ENCODE measurements around the gene ASPG.

GRCh38 chr14:104134061-104134965 lies 48.8 kb downstream of the ASPG start:
- TF ChIP-seq CTCF (conservative IDR thresholded peaks at IDR 0.05) (no peak), ZFX (IDR thresholded peaks at IDR 0.05) (no peak)

All from C4-2B (cell line).